Retinal pigment epithelial cell (primary cell): ENCODE measurements around the gene UBTD2.

Experiments
- DNase-seq: peaks from one replicate; pipeline ENCODE4 v3.0.0-alpha.2; 2010; ENCODE audit warnings: low read depth
- H3K4me3 ChIP-seq: 2 replicates; pipeline ENCODE4 v1.5.1; 2011; ENCODE audit warnings: mild to moderate bottlenecking, low read length, control low read depth, moderate library complexity
- TF ChIP-seq, protein P1 (sequence below): conservative IDR thresholded peaks from 2 replicates; pipeline ENCODE4 v1.5.1; 2011; ENCODE audit warnings: low read depth, low read length, control low read depth, inconsistent platforms

The UBTD2 gene

DNA sequence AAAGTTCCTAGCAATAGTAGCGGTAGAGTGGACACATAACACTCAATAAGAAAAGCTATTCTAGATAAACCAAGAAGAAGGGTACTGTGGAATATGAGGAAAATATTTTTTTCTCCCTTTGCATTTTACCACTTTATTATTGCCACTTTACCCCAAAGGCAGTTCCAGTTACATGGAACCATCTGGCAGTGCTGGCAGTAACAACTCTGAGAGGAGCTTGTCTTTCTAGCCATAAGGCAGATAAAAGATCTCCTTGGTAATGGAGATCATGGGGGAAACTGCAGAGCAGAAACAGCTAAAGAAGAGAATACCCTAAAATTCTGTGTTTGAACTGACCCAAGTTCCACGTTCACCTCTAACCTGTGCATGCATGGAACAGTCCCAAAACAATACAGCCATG lies 38.5 kb downstream of the UBTD2 start:
- TF ChIP-seq, protein P1, sequence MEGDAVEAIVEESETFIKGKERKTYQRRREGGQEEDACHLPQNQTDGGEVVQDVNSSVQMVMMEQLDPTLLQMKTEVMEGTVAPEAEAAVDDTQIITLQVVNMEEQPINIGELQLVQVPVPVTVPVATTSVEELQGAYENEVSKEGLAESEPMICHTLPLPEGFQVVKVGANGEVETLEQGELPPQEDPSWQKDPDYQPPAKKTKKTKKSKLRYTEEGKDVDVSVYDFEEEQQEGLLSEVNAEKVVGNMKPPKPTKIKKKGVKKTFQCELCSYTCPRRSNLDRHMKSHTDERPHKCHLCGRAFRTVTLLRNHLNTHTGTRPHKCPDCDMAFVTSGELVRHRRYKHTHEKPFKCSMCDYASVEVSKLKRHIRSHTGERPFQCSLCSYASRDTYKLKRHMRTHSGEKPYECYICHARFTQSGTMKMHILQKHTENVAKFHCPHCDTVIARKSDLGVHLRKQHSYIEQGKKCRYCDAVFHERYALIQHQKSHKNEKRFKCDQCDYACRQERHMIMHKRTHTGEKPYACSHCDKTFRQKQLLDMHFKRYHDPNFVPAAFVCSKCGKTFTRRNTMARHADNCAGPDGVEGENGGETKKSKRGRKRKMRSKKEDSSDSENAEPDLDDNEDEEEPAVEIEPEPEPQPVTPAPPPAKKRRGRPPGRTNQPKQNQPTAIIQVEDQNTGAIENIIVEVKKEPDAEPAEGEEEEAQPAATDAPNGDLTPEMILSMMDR, result no peak
- no peak for DNase-seq

DNA sequence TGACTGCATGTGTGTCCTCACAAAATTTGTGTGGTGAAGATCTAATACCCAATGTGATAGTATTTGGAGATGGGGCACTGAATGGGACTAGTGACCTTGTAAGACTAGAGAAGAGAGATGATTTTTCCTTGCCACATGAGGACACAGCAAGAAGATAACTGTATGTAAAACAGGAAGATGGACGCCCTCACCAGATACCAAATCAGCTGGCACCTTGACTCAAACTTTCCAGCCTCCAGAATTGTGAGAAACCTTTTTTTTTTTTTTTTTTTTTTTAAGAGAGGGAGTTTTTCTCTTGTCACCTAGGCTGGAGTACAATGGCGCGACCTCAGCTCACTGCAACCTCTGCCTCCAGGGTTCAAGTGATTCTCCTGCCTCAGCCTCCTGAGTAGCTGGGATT lies 40.3 kb downstream of the UBTD2 start:
- TF ChIP-seq, protein P1, result no peak
- DNase-seq, result no peak
- no peak overlapping the region for H3K4me3 ChIP-seq

More for the DNA sequence above, 38.5 kb downstream of the UBTD2 start:
- H3K4me3 ChIP-seq, result no peak overlapping the region

DNA sequence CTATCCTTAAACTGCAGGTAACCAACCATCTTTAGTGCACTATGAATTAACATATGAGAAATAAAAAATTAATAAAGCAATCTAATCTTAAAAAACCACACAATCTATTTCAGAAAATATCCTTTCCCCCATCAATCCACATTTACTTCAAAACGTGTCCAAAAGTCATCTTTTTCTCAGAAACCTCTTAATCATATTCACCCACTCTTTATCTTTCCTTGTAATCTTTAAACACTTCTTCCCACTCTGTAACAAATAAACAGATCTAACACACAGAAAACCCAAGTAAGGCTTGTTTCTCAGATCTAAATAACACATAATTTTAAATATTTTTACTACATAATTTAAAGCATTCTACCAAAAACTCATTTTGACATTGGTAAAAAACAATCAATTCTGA lies 45.2 kb downstream of the UBTD2 start:
- no peak for DNase-seq
- H3K4me3 ChIP-seq, result no peak overlapping the region
- TF ChIP-seq, protein P1, result no peak

DNA sequence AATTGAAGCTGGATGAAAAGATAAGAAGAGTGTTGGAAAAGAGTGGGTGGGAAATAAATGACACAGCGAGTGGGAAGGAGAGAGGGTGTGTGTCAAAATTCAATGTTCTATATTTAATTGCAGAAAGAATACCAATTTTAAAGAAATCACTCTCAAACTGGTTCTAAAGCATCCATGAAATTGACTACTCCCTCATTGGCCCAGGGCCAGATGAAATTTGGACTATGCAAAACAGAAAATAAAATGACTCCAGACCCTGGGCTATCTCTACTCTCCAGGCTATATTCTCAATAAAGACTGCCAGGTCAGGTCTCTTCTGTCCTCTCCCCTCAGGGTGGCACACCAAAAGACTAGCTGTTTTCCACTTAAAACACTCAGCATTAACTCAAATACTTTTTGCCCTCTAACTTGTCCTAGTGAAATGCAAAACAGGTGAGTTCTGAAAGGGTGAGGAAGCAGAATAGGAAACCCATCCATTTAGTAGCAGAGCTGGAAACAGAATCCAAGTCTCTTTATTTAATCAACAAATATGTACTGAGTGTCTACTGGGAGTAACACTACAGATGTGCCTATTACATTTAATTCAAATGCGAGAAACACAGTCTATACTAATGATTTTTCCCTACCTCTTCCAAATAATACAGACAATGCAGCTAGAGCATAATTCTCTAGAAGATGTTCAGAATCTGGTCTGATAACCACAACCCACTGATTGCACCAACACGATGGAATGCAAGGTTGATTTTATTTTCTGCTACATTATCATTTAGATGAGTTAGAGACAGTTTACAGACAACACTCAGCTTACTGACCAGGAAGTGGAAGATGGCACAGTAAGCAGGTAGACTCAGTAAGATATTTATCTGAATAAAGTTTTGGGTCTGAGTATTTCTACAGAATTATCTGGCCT lies 47.5 kb downstream of the UBTD2 start:
- TF ChIP-seq, protein P1, result no peak
- no peak for DNase-seq
- no peak overlapping the region for H3K4me3 ChIP-seq

DNA sequence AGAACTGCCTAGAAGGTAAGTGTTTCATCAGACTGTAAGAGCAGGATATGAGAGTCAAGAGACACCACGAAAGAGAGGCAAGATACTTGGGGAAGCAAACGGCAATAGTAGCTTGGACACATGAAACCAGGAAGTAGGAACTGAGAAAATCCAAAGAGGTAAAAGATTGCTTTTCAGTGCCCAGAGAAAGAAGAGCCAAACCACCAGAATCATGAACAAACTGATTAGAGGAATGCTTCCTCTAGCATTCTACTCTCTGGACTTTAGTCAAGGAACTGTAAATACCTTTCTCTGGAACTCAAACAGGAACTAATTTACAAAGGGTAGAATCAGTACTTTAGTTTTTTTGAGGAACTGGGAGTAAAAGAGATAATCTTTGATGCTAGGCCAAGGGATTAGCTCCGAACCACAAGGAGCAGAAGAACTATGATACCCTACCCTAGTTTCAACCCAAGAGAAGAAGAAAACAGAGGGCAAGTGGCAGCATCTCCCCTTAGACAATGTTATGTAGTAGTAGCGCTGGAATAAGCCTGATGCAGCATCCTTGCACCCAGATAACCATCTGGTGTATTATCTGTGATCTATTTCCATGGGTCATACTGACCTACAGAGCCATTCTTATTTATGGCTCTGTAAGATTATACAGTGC lies 48.3 kb downstream of the UBTD2 start:
- no peak for DNase-seq
- TF ChIP-seq, protein P1, result no peak
- H3K4me3 ChIP-seq, result no peak overlapping the region

DNA sequence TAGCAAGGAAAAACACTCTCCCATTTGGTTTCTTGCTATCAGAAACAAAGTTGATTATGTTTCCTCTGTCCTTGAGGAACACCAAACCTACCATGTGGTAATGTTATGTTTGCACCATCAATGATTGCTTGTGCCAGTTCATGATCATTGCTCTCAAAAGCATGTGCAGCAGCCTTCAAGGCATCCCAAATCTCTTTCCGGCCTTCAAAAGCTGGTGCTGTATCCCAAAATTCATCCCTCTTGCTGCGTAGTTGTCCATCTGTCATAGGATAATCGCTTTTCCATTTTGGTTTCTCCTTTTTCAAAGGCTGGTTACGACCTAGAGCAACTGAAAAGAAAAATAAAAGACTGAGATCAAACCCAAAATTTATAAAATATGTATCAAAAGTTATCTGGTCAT lies 49.5 kb downstream of the UBTD2 start:
- TF ChIP-seq, protein P1, result no peak
- no peak overlapping the region for H3K4me3 ChIP-seq
- DNase-seq, result no peak
